ENCODE results near the gene SYTL3. TPM values are rescaled to one million over a fixed set of nuclear protein-coding genes. Genes with fewer than 3 reads are reported as not detected.
"Not testable (repeated sequence)": the region's sequence is repeated elsewhere in the genome, so short reads cannot be mapped to it uniquely, and the experiment has no call there.

The SYTL3 gene
- total RNA-seq, 3 donors from 2014 or later = 33.6 to 72.6 (median 38.5) TPM

- no peak for DNase-seq
- Mint-ChIP-seq H3K9me3 (no peaks in the 10 kb centered on the region), H3K27me3 (ENCODE audit: low read depth) (no peaks in the 10 kb centered on the region), H3K4me3 (no peak overlapping the region), H3K36me3 (ENCODE audit: insufficient read depth) (peaks cover 15% of the 10 kb centered on the region), H3K4me1 (ENCODE audit: low read depth) (peaks cover under 1% of the 10 kb centered on the region)
- ATAC-seq = no peak
These were observed 49.1 kb downstream of the SYTL3 start for GRCh38 chr6:158698931-158699330.

GRCh38 chr6:158701268-158701667 is 51.4 kb downstream of the SYTL3 start:
- H3K4me3 Mint-ChIP-seq; DNase-seq; H3K36me3 Mint-ChIP-seq (ENCODE audit: insufficient read depth); H3K9me3 Mint-ChIP-seq; H3K4me1 Mint-ChIP-seq (ENCODE audit: low read depth); ATAC-seq; H3K27me3 Mint-ChIP-seq (ENCODE audit: low read depth): not testable (repeated sequence)

- no peak for DNase-seq
- Mint-ChIP-seq H3K4me3 (no peak overlapping the region), H3K36me3 (ENCODE audit: insufficient read depth) (peaks cover 6% of the 10 kb centered on the region), H3K4me1 (ENCODE audit: low read depth) (peaks cover 7% of the 10 kb centered on the region), H3K9me3 (no peaks in the 10 kb centered on the region), H3K27me3 (ENCODE audit: low read depth) (no peaks in the 10 kb centered on the region)
- no peak for ATAC-seq
These were observed 53.4 kb downstream of the SYTL3 start for GRCh38 chr6:158703111-158703836.

GRCh38 chr6:158703837-158704822 is 54.3 kb downstream of the SYTL3 start:
- ATAC-seq (peak; percentile 99), DNase-seq (peak; percentile 78)
- Mint-ChIP-seq H3K36me3 (ENCODE audit: insufficient read depth) (peaks cover 7% of the 10 kb centered on the region), H3K4me3 (peak overlapping the region; percentile 75), H3K27me3 (ENCODE audit: low read depth) (no peaks in the 10 kb centered on the region), H3K4me1 (ENCODE audit: low read depth) (peaks cover 7% of the 10 kb centered on the region), H3K9me3 (no peaks in the 10 kb centered on the region)

GRCh38 chr6:158705386-158706126 is 55.7 kb downstream of the SYTL3 start:
- peaks cover 15% of the 10 kb centered on the region for H3K36me3 Mint-ChIP-seq (ENCODE audit: insufficient read depth)
- ATAC-seq = no peak
- no peaks in the 10 kb centered on the region for H3K27me3 Mint-ChIP-seq (ENCODE audit: low read depth)
- H3K9me3 Mint-ChIP-seq = no peaks in the 10 kb centered on the region
- H3K4me3 Mint-ChIP-seq = no peak overlapping the region
- H3K4me1 Mint-ChIP-seq (ENCODE audit: low read depth) = peaks cover 7% of the 10 kb centered on the region
- DNase-seq = no peak

- ATAC-seq = no peak
- DNase-seq = no peak
These were observed 56.6 kb downstream of the SYTL3 start for GRCh38 chr6:158706369-158706982.

GRCh38 chr6:158707120-158707820 is 57.4 kb downstream of the SYTL3 start:
- no peaks in the 10 kb centered on the region for H3K9me3 Mint-ChIP-seq
- ATAC-seq = no peak
- peaks cover 7% of the 10 kb centered on the region for H3K4me1 Mint-ChIP-seq (ENCODE audit: low read depth)
- H3K4me3 Mint-ChIP-seq = no peak overlapping the region
- H3K27me3 Mint-ChIP-seq (ENCODE audit: low read depth) = no peaks in the 10 kb centered on the region
- peaks cover 20% of the 10 kb centered on the region for H3K36me3 Mint-ChIP-seq (ENCODE audit: insufficient read depth)
- DNase-seq = no peak

More at GRCh38 chr6:158706369-158706982, 56.6 kb downstream of the SYTL3 start:
- Mint-ChIP-seq H3K27me3 (ENCODE audit: low read depth) (no peaks in the 10 kb centered on the region), H3K36me3 (ENCODE audit: insufficient read depth) (peaks cover 20% of the 10 kb centered on the region), H3K4me3 (no peak overlapping the region), H3K9me3 (no peaks in the 10 kb centered on the region), H3K4me1 (ENCODE audit: low read depth) (peaks cover 7% of the 10 kb centered on the region)

GRCh38 chr6:158707821-158708195 is 58.0 kb downstream of the SYTL3 start:
- H3K4me1 Mint-ChIP-seq (ENCODE audit: low read depth) = peaks cover 7% of the 10 kb centered on the region
- no peaks in the 10 kb centered on the region for H3K27me3 Mint-ChIP-seq (ENCODE audit: low read depth)
- H3K36me3 Mint-ChIP-seq (ENCODE audit: insufficient read depth) = peaks cover 20% of the 10 kb centered on the region
- H3K4me3 Mint-ChIP-seq = no peak overlapping the region
- H3K9me3 Mint-ChIP-seq = no peaks in the 10 kb centered on the region
- no peak for ATAC-seq
- DNase-seq = no peak

GRCh38 chr6:158708239-158708638 is 58.4 kb downstream of the SYTL3 start:
- Mint-ChIP-seq H3K9me3 (no peaks in the 10 kb centered on the region), H3K4me1 (ENCODE audit: low read depth) (peaks cover 8% of the 10 kb centered on the region), H3K36me3 (ENCODE audit: insufficient read depth) (peaks cover 24% of the 10 kb centered on the region), H3K27me3 (ENCODE audit: low read depth) (no peaks in the 10 kb centered on the region), H3K4me3 (no peak overlapping the region)
- no peak for ATAC-seq
- no peak for DNase-seq

- H3K4me3 Mint-ChIP-seq = no peak overlapping the region
These were observed 60.0 kb downstream of the SYTL3 start for GRCh38 chr6:158709809-158710208.

GRCh38 chr6:158711264-158711663 is 61.4 kb downstream of the SYTL3 start:
- peaks cover 47% of the 10 kb centered on the region for H3K36me3 Mint-ChIP-seq (ENCODE audit: insufficient read depth)
- H3K4me3 Mint-ChIP-seq = no peak overlapping the region
- H3K4me1 Mint-ChIP-seq (ENCODE audit: low read depth) = peaks cover 17% of the 10 kb centered on the region
- H3K27me3 Mint-ChIP-seq (ENCODE audit: low read depth) = no peaks in the 10 kb centered on the region
- H3K9me3 Mint-ChIP-seq = no peaks in the 10 kb centered on the region
- ATAC-seq (no peak), DNase-seq (no peak)

More at GRCh38 chr6:158709809-158710208, 60.0 kb downstream of the SYTL3 start:
- Mint-ChIP-seq H3K4me1 (ENCODE audit: low read depth) (peaks cover 5% of the 10 kb centered on the region), H3K27me3 (ENCODE audit: low read depth) (no peaks in the 10 kb centered on the region), H3K9me3 (no peaks in the 10 kb centered on the region), H3K36me3 (ENCODE audit: insufficient read depth) (peaks cover 36% of the 10 kb centered on the region)
- no peak for ATAC-seq
- no peak for DNase-seq

- Mint-ChIP-seq H3K9me3 (no peaks in the 10 kb centered on the region), H3K4me1 (ENCODE audit: low read depth) (peaks cover 34% of the 10 kb centered on the region), H3K27me3 (ENCODE audit: low read depth) (no peaks in the 10 kb centered on the region), H3K4me3 (no peak overlapping the region), H3K36me3 (ENCODE audit: insufficient read depth) (peaks cover 52% of the 10 kb centered on the region)
- no peak for ATAC-seq
- no peak for DNase-seq
These were observed 63.6 kb downstream of the SYTL3 start for GRCh38 chr6:158713469-158713868.

GRCh38 chr6:158714706-158715105 is 64.9 kb downstream of the SYTL3 start:
- Mint-ChIP-seq H3K4me1 (ENCODE audit: low read depth) (peaks cover 46% of the 10 kb centered on the region), H3K27me3 (ENCODE audit: low read depth) (no peaks in the 10 kb centered on the region), H3K9me3 (no peaks in the 10 kb centered on the region), H3K4me3 (no peak overlapping the region), H3K36me3 (ENCODE audit: insufficient read depth) (peaks cover 61% of the 10 kb centered on the region)
- DNase-seq (no peak), ATAC-seq (no peak)
